HL-60 (cell line): Measurements from ENCODE around the gene NUAK2.
"Not testable (repeated sequence)": the region's sequence is repeated elsewhere in the genome, so short reads cannot be mapped to it uniquely, and the experiment has no call there.

Experiments used
- CTCF ChIP-seq: IDR thresholded peaks from one replicate; pipeline ENCODE4 v1.5.1; 2011; ENCODE audit warnings: low read length, control low read depth, inconsistent platforms; ENCODE audit not compliant: insufficient read depth
- GABPA ChIP-seq: IDR thresholded peaks from 2 replicates; pipeline ENCODE4 v1.6.1; 2012; ENCODE audit warnings: low read depth

- not testable (repeated sequence) for TF ChIP-seq CTCF, GABPA
These were observed 40.7 kb downstream of the NUAK2 start for GRCh38 chr1:205280666-205281395.
